ENCODE results near the gene TLE3. TPM values are rescaled to one million over a fixed set of nuclear protein-coding genes. Genes with fewer than 3 reads are reported as not detected.
A peak's percentile ranks its signal among the peaks of the same experiment; 100 is the strongest.

The TLE3 gene
- polyA plus RNA-seq, 2 of the 4 experiments (the other 2 are of a cell fraction), result 4.6 to 5.3 TPM

DNA sequence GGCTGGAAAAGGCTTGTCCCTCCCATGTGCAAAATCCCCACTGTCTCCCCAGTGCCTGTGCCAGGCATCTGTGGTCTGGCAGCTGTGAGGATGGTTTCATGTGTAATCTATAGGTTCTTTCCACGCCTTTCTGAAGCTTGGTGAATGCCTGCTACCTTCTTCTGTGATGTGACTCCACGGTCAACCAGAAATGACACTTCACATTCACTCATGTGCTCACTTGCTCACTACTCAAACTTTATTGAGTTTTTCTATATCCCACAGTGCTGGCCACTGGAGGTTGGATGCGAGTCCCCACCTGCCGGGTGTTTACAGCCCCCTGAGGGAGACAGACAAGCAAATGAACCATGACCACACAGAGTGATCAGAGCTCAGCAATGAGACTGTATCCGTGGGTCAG is 27.9 kb upstream of the TLE3 start:
- 77% methylated on average over 5 of the region's 5 CpGs for WGBS (ENCODE audit: missing lambda C conversion rate)
- DNase-seq (ENCODE audit: low read depth in 1 of 2, low spot score in 1 of 2), result no peak
- no peak overlapping the region for H3K27ac ChIP-seq
- H3K4me3 ChIP-seq, result no peak overlapping the region
- peaks cover 29% of the 10 kb centered on the region for H3K4me1 ChIP-seq
- TF ChIP-seq PBX3 (IDR thresholded peaks at IDR 0.05) (no peak), CTCF (IDR thresholded peaks at IDR 0.05) (no peak), CBX2 (IDR thresholded peaks at IDR 0.05; ENCODE audit: borderline replicate concordance, low read depth) (no peak), RARB (CRISPR knock-in tag; IDR thresholded peaks at IDR 0.05) (no peak), EHMT2 (IDR thresholded peaks at IDR 0.05; ENCODE audit: low read depth) (no peak), GATA3 (IDR thresholded peaks at IDR 0.05; ENCODE audit: borderline replicate concordance) (no peak), RCOR1 (IDR thresholded peaks at IDR 0.05; ENCODE audit: low read depth, low read length) (no peak), ZFP36 (IDR thresholded peaks at IDR 0.05; ENCODE audit: borderline replicate concordance, partially characterized antibody) (no peak), CEBPB (IDR thresholded peaks at IDR 0.05) (no peak), TP53 (CRISPR knock-in tag; IDR thresholded peaks at IDR 0.05) (no peak), RFX5 (IDR thresholded peaks at IDR 0.05) (no peak), SMC3 (IDR thresholded peaks at IDR 0.05) (no peak), FOSL2 (IDR thresholded peaks at IDR 0.05) (no peak), FOSL2 (CRISPR knock-in tag; IDR thresholded peaks at IDR 0.05) (no peak), CBX8 (IDR thresholded peaks at IDR 0.05) (no peak), FOXS1 (CRISPR knock-in tag; IDR thresholded peaks at IDR 0.05) (no peak), ZSCAN20 (CRISPR knock-in tag; IDR thresholded peaks at IDR 0.05) (no peak), NR3C1 (IDR thresholded peaks at IDR 0.05) (no peak), MYC (IDR thresholded peaks at IDR 0.05; ENCODE audit: borderline replicate concordance, low read length) (no peak)
- TF ChIP-seq, protein P1, sequence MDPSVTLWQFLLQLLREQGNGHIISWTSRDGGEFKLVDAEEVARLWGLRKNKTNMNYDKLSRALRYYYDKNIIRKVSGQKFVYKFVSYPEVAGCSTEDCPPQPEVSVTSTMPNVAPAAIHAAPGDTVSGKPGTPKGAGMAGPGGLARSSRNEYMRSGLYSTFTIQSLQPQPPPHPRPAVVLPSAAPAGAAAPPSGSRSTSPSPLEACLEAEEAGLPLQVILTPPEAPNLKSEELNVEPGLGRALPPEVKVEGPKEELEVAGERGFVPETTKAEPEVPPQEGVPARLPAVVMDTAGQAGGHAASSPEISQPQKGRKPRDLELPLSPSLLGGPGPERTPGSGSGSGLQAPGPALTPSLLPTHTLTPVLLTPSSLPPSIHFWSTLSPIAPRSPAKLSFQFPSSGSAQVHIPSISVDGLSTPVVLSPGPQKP (IDR thresholded peaks at IDR 0.05; ENCODE audit: low read depth, low read length), result no peak
- no peak overlapping the region for H3K4me2 ChIP-seq
- ATAC-seq, result no peak
- H3K9me3 ChIP-seq, result peaks cover 5% of the 10 kb centered on the region; the same call in 1 of the 3 replicates
- no peak for FAIRE-seq
- POLR2A ChIA-PET, result interaction anchor here (0.8 kb wide), 1 partner anchor 28 kb away, joined by 3 read pairs; the partner anchor contains the start of gene TLE3
- CTCF ChIA-PET, result interaction anchor here (0.7 to 1.5 kb wide), 6 partner anchors 9 to 362 kb away, joined by 3 to 5 read pairs (median 3); no protein-coding TSS in a partner anchor

- 46% methylated on average over 8 of the region's 8 CpGs for WGBS (ENCODE audit: missing lambda C conversion rate)
- Histone ChIP-seq H3K9me3 (no peaks in the 10 kb centered on the region), H3K4me2 (peak overlapping the region; percentile 19; the same call in 2 of the 3 replicates), H3K4me1 (peaks cover 13% of the 10 kb centered on the region), H3K27ac (peak overlapping the region in 1 of 2 experiments; percentile 8; a peak in 1 of 6 replicates), H3K4me3 (no peak overlapping the region)
- ATAC-seq (peak; percentile 36 to 81; a peak in 3 of 6 replicates), FAIRE-seq (no peak), DNase-seq (ENCODE audit: low read depth in 1 of 2, low spot score in 1 of 2) (peak in 1 of 2 experiments; percentile 54)
- TF ChIP-seq ZSCAN20 (CRISPR knock-in tag; IDR thresholded peaks at IDR 0.05) (no peak), SMC3 (IDR thresholded peaks at IDR 0.05) (peak; percentile 26; the same call in 1 of the 3 replicates), RAD21 (conservative IDR thresholded peaks at IDR 0.05 in 1 of 2, IDR thresholded peaks at IDR 0.05 in 1 of 2) (peak in 1 of 2 experiments; percentile 36; a peak in 2 of 5 replicates), HDAC2 (IDR thresholded peaks at IDR 0.05) (no peak), CTCF (IDR thresholded peaks at IDR 0.05) (peak; percentile 25; the same call in 1 of the 3 replicates)
- POLR2A ChIA-PET, result no interaction called here
- CTCF ChIA-PET, result interaction anchor here (0.5 to 4.0 kb wide), 10 partner anchors 11 to 464 kb away, joined by 3 to 28 read pairs (median 3); no protein-coding TSS in a partner anchor
These were observed 24.0 kb upstream of the TLE3 start for GRCh38 chr15:70121624-70122302.

Data from A549 (cell line).